Spleen (tissue), 11 donors: Measurements from ENCODE around the gene TEX22. TPM values are rescaled to one million over a fixed set of nuclear protein-coding genes. Genes with fewer than 3 reads are reported as not detected.
A peak's percentile ranks its signal among the peaks of the same experiment; 100 is the strongest.

Experiments used
- DNase-seq: peaks from one replicate; pipeline ENCODE4 v3.0.0-alpha.2; 2020
- H3K27ac ChIP-seq, 8 donors: fragments of 200-600 bp; sonication (generic) in 7 of 8; 1 replicate in 4 of 8; 2 replicates in 4 of 8; pipeline versions ENCODE4 v1.5.0 to v1.8.0; 2016 to 2021; ENCODE audit warnings: inconsistent platforms in 4 of 8, mild to moderate bottlenecking in 4 of 8, moderate library complexity in 1 of 8
- H3K27me3 ChIP-seq, 7 donors: fragments of 200-600 bp; sonication (generic) in 6 of 7; replicated peaks in 1 of 7; 1 replicate in 4 of 7; 2 replicates in 3 of 7; pipeline versions ENCODE4 v1.5.0 to v1.8.0; 2016 to 2021; ENCODE audit warnings: inconsistent platforms in 3 of 7, mild to moderate bottlenecking in 1 of 7
- H3K36me3 ChIP-seq, 6 donors: fragments of 200-600 bp; sonication (generic) in 5 of 6; 1 replicate in 4 of 6; 2 replicates in 2 of 6; pipeline versions ENCODE4 v1.5.0 to v1.8.0; 2016 to 2021; ENCODE audit warnings: inconsistent platforms in 2 of 6
- H3K4me1 ChIP-seq, 6 donors: fragments of 200-600 bp; sonication (generic) in 5 of 6; 1 replicate in 3 of 6; 2 replicates in 3 of 6; pipeline versions ENCODE4 v1.5.0 to v1.8.0; 2016 to 2021; ENCODE audit warnings: inconsistent platforms in 3 of 6
- H3K4me3 ChIP-seq, 8 donors: fragments of 200-600 bp; sonication (generic) in 7 of 8; 1 replicate in 4 of 8; 2 replicates in 4 of 8; pipeline versions ENCODE4 v1.5.0 to v1.8.0; 2016 to 2021; ENCODE audit warnings: inconsistent platforms in 4 of 8, mild to moderate bottlenecking in 4 of 8, moderate library complexity in 2 of 8
- H3K9me3 ChIP-seq, 8 donors: fragments of 200-600 bp; sonication (generic) in 7 of 8; 1 replicate in 4 of 8; 2 replicates in 4 of 8; pipeline versions ENCODE4 v1.5.0 to v1.8.0; 2016 to 2021; ENCODE audit warnings: inconsistent platforms in 4 of 8
- CTCF ChIP-seq, 11 experiments: fragments of 200-600 bp in 7 of 11; fragments of 450-650 bp in 4 of 11; sonication (generic) in 4 of 11; IDR thresholded peaks in 8 of 11; conservative IDR thresholded peaks in 3 of 11; 1 replicate in 7 of 11; 2 replicates in 4 of 11; pipeline versions ENCODE4 v1.4.0 to v1.8.0; 2016 to 2021; ENCODE audit warnings: antibody characterized with exemption in 11 of 11, inconsistent platforms in 4 of 11, mild to moderate bottlenecking in 1 of 11
- POLR2A ChIP-seq, 3 donors: fragments of 450-650 bp; IDR thresholded peaks; one replicate each; pipeline ENCODE4 v1.5.1; 2017; ENCODE audit warnings: antibody characterized with exemption in 3 of 3, mild to moderate bottlenecking in 1 of 3
- POLR2AphosphoS5 ChIP-seq, 3 donors: sonication (generic); formaldehyde crosslinking; IDR thresholded peaks; one replicate each; pipeline ENCODE4 v1.5.1; 2017; ENCODE audit warnings: antibody characterized with exemption in 3 of 3
- WGBS, 5 donors: extraction: QIAGEN DNeasy Blood & Tissue Kit in 3 of 5; methylation state at CpG; one replicate each; pipeline versions ENCODE4 v1.1.5 to v1.1.7; 2013 to 2018; 5-methylcytosine and 5-hydroxymethylcytosine counted together
- intact Hi-C: fragments of 100-400 bp; cut with DNase I; formaldehyde crosslinking; loops from one replicate; pipeline ENCODE4 v1.15.0; 2023; ENCODE audit warnings: low total_unique reads
- polyA plus RNA-seq, 3 donors: library from polyadenylated mRNA; stranded (reverse); fragments of 200-250 nt; gene quantifications; one replicate each; pipeline ENCODE4 v1.2.1, GENCODE V29; 2013
- total RNA-seq, 7 donors: library from RNA; depleted of rRNA in 3 of 7; stranded (reverse); fragments of >200 nt in 3 of 7; fragmentation: NEBNext Ultra II Directional in 4 of 7; extraction: Animal tissue kit (Norgen Biotek cat#: 25700) in 4 of 7; gene quantifications; one replicate each; pipeline versions ENCODE4 v1.1.0 to v1.2.1, GENCODE V29; 2016 to 2021
- donor health status: healthy with polysubstance abuse.
- donor health status: DM: no; HTN: no; CAD: no; lungs with moderate emphysema.
- donor health status: DM: no; HTN: no; CAD: no.
- donor health status: Bipolar disorder and iron deficiency.
- donor health status: healthy.
- donor health status: DM: no; HTN: no; CAD: no.
- donor health status: DM: yes; HTN: yes; CAD: no.

The TEX22 gene
- total and polyA plus RNA-seq, 10 donors = 0.33 to 5.3 (median 1.0) TPM

- no peak for DNase-seq
- no peak overlapping the region for H3K27ac ChIP-seq
- intact Hi-C loops = loop anchor here (5.0 kb wide), 1 partner anchor 118 kb away; the partner anchor contains the start of gene CRIP1
- no peaks in the 10 kb centered on the region for H3K27me3 ChIP-seq
- no peak overlapping the region for H3K4me3 ChIP-seq
- TF ChIP-seq POLR2AphosphoS5 (IDR thresholded peaks at IDR 0.05) = no peak
- TF ChIP-seq POLR2A (IDR thresholded peaks at IDR 0.05) = no peak
- TF ChIP-seq CTCF (IDR thresholded peaks at IDR 0.05 in 8 of 11, conservative IDR thresholded peaks at IDR 0.05 in 3 of 11) = no peak
- H3K4me1 ChIP-seq = peaks cover 0 to 15% (median 11%) of the 10 kb centered on the region in 6 donors
- peaks cover 0 to 47% (median 28%) of the 10 kb centered on the region in 6 donors for H3K36me3 ChIP-seq
- 93 to 97% (median 97%) methylated on average over 24 to 28 of the region's 28 CpGs for WGBS, 5 donors
- H3K9me3 ChIP-seq = no peaks in the 10 kb centered on the region
Measured at GRCh38 chr14:105369653-105370040, 28.7 kb upstream of the TEX22 start.

GRCh38 chr14:105374389-105374788 lies 23.9 kb upstream of the TEX22 start:
- H3K4me1 ChIP-seq = peaks cover 0 to 22% (median 5%) of the 10 kb centered on the region in 6 donors
- 85 to 92% (median 91%) methylated on average over 11 of the region's 11 CpGs for WGBS, 5 donors
- no peaks in the 10 kb centered on the region for H3K27me3 ChIP-seq
- intact Hi-C loops = loop anchor here (5.0 kb wide), 1 partner anchor 113 kb away; the partner anchor contains the start of gene CRIP1
- no peak overlapping the region for H3K4me3 ChIP-seq
- H3K27ac ChIP-seq = no peak overlapping the region
- peaks cover 0 to 27% (median 4%) of the 10 kb centered on the region in 6 donors for H3K36me3 ChIP-seq
- no peaks in the 10 kb centered on the region for H3K9me3 ChIP-seq
- no peak for TF ChIP-seq CTCF (IDR thresholded peaks at IDR 0.05 in 8 of 11, conservative IDR thresholded peaks at IDR 0.05 in 3 of 11)
- no peak for TF ChIP-seq POLR2A (IDR thresholded peaks at IDR 0.05)
- no peak for TF ChIP-seq POLR2AphosphoS5 (IDR thresholded peaks at IDR 0.05)
- no peak for DNase-seq

- H3K36me3 ChIP-seq = peaks cover 0 to 32% (median 8%) of the 10 kb centered on the region in 6 donors
- no peak for TF ChIP-seq POLR2AphosphoS5 (IDR thresholded peaks at IDR 0.05)
- no peak for TF ChIP-seq CTCF (IDR thresholded peaks at IDR 0.05 in 8 of 11, conservative IDR thresholded peaks at IDR 0.05 in 3 of 11)
- TF ChIP-seq POLR2A (IDR thresholded peaks at IDR 0.05) = no peak
- no peak overlapping the region for H3K27ac ChIP-seq
- DNase-seq = no peak
- H3K27me3 ChIP-seq = no peaks in the 10 kb centered on the region
- 8 to 41% (median 30%) methylated on average over 3 to 4 of the region's 4 CpGs for WGBS, 5 donors
- intact Hi-C loops = no loop called here
- H3K9me3 ChIP-seq = no peaks in the 10 kb centered on the region
- H3K4me1 ChIP-seq = peaks cover 0 to 20% (median 4%) of the 10 kb centered on the region in 6 donors
- H3K4me3 ChIP-seq = no peak overlapping the region
Measured at GRCh38 chr14:105375635-105376057, 22.7 kb upstream of the TEX22 start.

GRCh38 chr14:105376521-105377440 lies 21.6 kb upstream of the TEX22 start:
- no peak for DNase-seq
- intact Hi-C loops = no loop called here
- no peak overlapping the region for H3K27ac ChIP-seq
- peaks cover 0 to 14% (median 0%) of the 10 kb centered on the region in 6 donors for H3K4me1 ChIP-seq
- no peaks in the 10 kb centered on the region for H3K27me3 ChIP-seq
- H3K9me3 ChIP-seq = no peaks in the 10 kb centered on the region
- 87 to 95% (median 92%) methylated on average over 19 to 34 of the region's 34 CpGs for WGBS, 5 donors
- TF ChIP-seq CTCF (IDR thresholded peaks at IDR 0.05 in 8 of 11, conservative IDR thresholded peaks at IDR 0.05 in 3 of 11) = no peak
- TF ChIP-seq POLR2AphosphoS5 (IDR thresholded peaks at IDR 0.05) = peak in 1 of 3 donors; percentile 32
- peaks cover 0 to 35% (median 14%) of the 10 kb centered on the region in 6 donors for H3K36me3 ChIP-seq
- H3K4me3 ChIP-seq = no peak overlapping the region
